ENCODE results near the gene WDR49. TPM values are rescaled to one million over a fixed set of nuclear protein-coding genes. Genes with fewer than 3 reads are reported as not detected.

Gene WDR49
- total RNA-seq, 1 experiment from 2014 or later = 1.4 TPM

- Mint-ChIP-seq H3K9me3 (ENCODE audit: low read depth, unreplicated experiment) (no peaks in the 10 kb centered on the region), H3K4me1 (ENCODE audit: low read depth, unreplicated experiment) (no peaks in the 10 kb centered on the region), H3K36me3 (ENCODE audit: insufficient read depth, unreplicated experiment) (no peaks in the 10 kb centered on the region), H3K4me3 (ENCODE audit: low read depth, unreplicated experiment) (no peak overlapping the region), H3K27me3 (ENCODE audit: unreplicated experiment) (no peaks in the 10 kb centered on the region), H3K27ac (ENCODE audit: unreplicated experiment) (peak overlapping the region; percentile 14)
- DNase-seq = no peak
- CTCF ChIA-PET = no interaction called here
- intact Hi-C loops (cut with micrococcal nuclease; ENCODE audit: unreplicated experiment) = no loop called here
- no peak for TF ChIP-seq CTCF (IDR thresholded peaks at IDR 0.05; ENCODE audit: unreplicated experiment)
- BruUV-seq (replicated peaks) = no TSS peak
Measured at GRCh38 chr3:167666563-167666962, 12.8 kb upstream of the WDR49 start.

- Mint-ChIP-seq H3K4me3 (ENCODE audit: low read depth, unreplicated experiment) (no peak overlapping the region), H3K27me3 (ENCODE audit: unreplicated experiment) (no peaks in the 10 kb centered on the region), H3K27ac (ENCODE audit: unreplicated experiment) (no peak overlapping the region), H3K4me1 (ENCODE audit: low read depth, unreplicated experiment) (no peaks in the 10 kb centered on the region), H3K36me3 (ENCODE audit: insufficient read depth, unreplicated experiment) (no peaks in the 10 kb centered on the region), H3K9me3 (ENCODE audit: low read depth, unreplicated experiment) (no peaks in the 10 kb centered on the region)
- CTCF ChIA-PET = no interaction called here
- no TSS peak for BruUV-seq (replicated peaks)
- intact Hi-C loops (cut with micrococcal nuclease; ENCODE audit: unreplicated experiment) = no loop called here
- no peak for TF ChIP-seq CTCF (IDR thresholded peaks at IDR 0.05; ENCODE audit: unreplicated experiment)
- no peak for DNase-seq
Measured at GRCh38 chr3:167662919-167663400, 9.2 kb upstream of the WDR49 start.

- TF ChIP-seq CTCF (IDR thresholded peaks at IDR 0.05; ENCODE audit: unreplicated experiment) = no peak
- intact Hi-C loops (cut with micrococcal nuclease; ENCODE audit: unreplicated experiment) = no loop called here
- no peaks in the 10 kb centered on the region for H3K4me1 Mint-ChIP-seq (ENCODE audit: low read depth, unreplicated experiment)
- H3K27me3 Mint-ChIP-seq (ENCODE audit: unreplicated experiment) = no peaks in the 10 kb centered on the region
- BruUV-seq (replicated peaks) = no TSS peak
- no peak for DNase-seq
- no peak overlapping the region for H3K4me3 Mint-ChIP-seq (ENCODE audit: low read depth, unreplicated experiment)
- no peak overlapping the region for H3K27ac Mint-ChIP-seq (ENCODE audit: unreplicated experiment)
- H3K36me3 Mint-ChIP-seq (ENCODE audit: insufficient read depth, unreplicated experiment) = no peaks in the 10 kb centered on the region
- no peaks in the 10 kb centered on the region for H3K9me3 Mint-ChIP-seq (ENCODE audit: low read depth, unreplicated experiment)
- CTCF ChIA-PET = no interaction called here
Measured at GRCh38 chr3:167657684-167658225, 4.0 kb upstream of the WDR49 start.

- no peak for TF ChIP-seq CTCF (IDR thresholded peaks at IDR 0.05; ENCODE audit: unreplicated experiment)
- H3K27me3 Mint-ChIP-seq (ENCODE audit: unreplicated experiment) = no peaks in the 10 kb centered on the region
- H3K4me3 Mint-ChIP-seq (ENCODE audit: low read depth, unreplicated experiment) = no peak overlapping the region
- no peak overlapping the region for H3K27ac Mint-ChIP-seq (ENCODE audit: unreplicated experiment)
- intact Hi-C loops (cut with micrococcal nuclease; ENCODE audit: unreplicated experiment) = no loop called here
- H3K36me3 Mint-ChIP-seq (ENCODE audit: insufficient read depth, unreplicated experiment) = no peaks in the 10 kb centered on the region
- CTCF ChIA-PET = no interaction called here
- no peak for DNase-seq
- no peaks in the 10 kb centered on the region for H3K4me1 Mint-ChIP-seq (ENCODE audit: low read depth, unreplicated experiment)
- BruUV-seq (replicated peaks) = no TSS peak
- no peaks in the 10 kb centered on the region for H3K9me3 Mint-ChIP-seq (ENCODE audit: low read depth, unreplicated experiment)
Measured at GRCh38 chr3:167656821-167657220, 3.1 kb upstream of the WDR49 start.
